ENCODE results near the gene TCEANC2. TPM values are rescaled to one million over a fixed set of nuclear protein-coding genes. Genes with fewer than 3 reads are reported as not detected.
A peak's percentile ranks its signal among the peaks of the same experiment; 100 is the strongest.

The TCEANC2 gene
- total RNA-seq, 1 donor from 2014 or later: 8.1 TPM

- intact Hi-C loops (cut with micrococcal nuclease): loop anchor here (1.0 to 5.0 kb wide), 2 partner anchors 286 to 368 kb away; partner anchors contain the start of gene SSBP3
- H3K4me3 Mint-ChIP-seq: no peak overlapping the region
- H3K4me1 Mint-ChIP-seq: peaks cover 5% of the 10 kb centered on the region
- DNase-seq: peak; percentile 37
- ChIA-PET CTCF (interaction anchor here (1.0 kb wide), 1 partner anchor 368 kb away, joined by 4 read pairs; no protein-coding TSS in a partner anchor), POLR2A (no interaction called here)
- no peaks in the 10 kb centered on the region for H3K9me3 Mint-ChIP-seq
- peaks cover 5% of the 10 kb centered on the region for H3K27me3 Mint-ChIP-seq
- peak; percentile 42 for ATAC-seq (ENCODE audit: low read depth)
- H3K36me3 Mint-ChIP-seq (ENCODE audit: low read depth): no peaks in the 10 kb centered on the region
- H3K27ac Mint-ChIP-seq: no peak overlapping the region
- no peak for TF ChIP-seq CTCF (IDR thresholded peaks at IDR 0.05)
Observed at GRCh38 chr1:54121482-54122134, 68.2 kb downstream of the TCEANC2 start.

- no peak for DNase-seq
- ChIA-PET POLR2A (no interaction called here), CTCF (interaction anchor here (0.8 to 1.5 kb wide), 3 partner anchors 367 kb away, joined by 3 to 4 read pairs (median 3); no protein-coding TSS in a partner anchor)
- Mint-ChIP-seq H3K36me3 (ENCODE audit: low read depth) (no peaks in the 10 kb centered on the region), H3K27ac (no peak overlapping the region), H3K27me3 (peaks cover 5% of the 10 kb centered on the region), H3K9me3 (no peaks in the 10 kb centered on the region), H3K4me3 (no peak overlapping the region), H3K4me1 (peaks cover 5% of the 10 kb centered on the region)
- ATAC-seq (ENCODE audit: low read depth): no peak
- TF ChIP-seq CTCF (IDR thresholded peaks at IDR 0.05): no peak
- intact Hi-C loops (cut with micrococcal nuclease): loop anchor here (5.0 kb wide), 1 partner anchor 285 kb away; the partner anchor contains the start of gene SSBP3
Observed at GRCh38 chr1:54122135-54122751, 68.8 kb downstream of the TCEANC2 start.

- no peaks in the 10 kb centered on the region for H3K36me3 Mint-ChIP-seq (ENCODE audit: low read depth)
- intact Hi-C loops (cut with micrococcal nuclease): loop anchor here (5.0 kb wide), 1 partner anchor 284 kb away; the partner anchor contains the start of gene SSBP3
- H3K4me3 Mint-ChIP-seq: no peak overlapping the region
- H3K27me3 Mint-ChIP-seq: peaks cover 5% of the 10 kb centered on the region
- ATAC-seq (ENCODE audit: low read depth): no peak
- no peak for DNase-seq
- CTCF ChIA-PET: interaction anchor here (0.8 to 1.5 kb wide), 2 partner anchors 366 to 367 kb away, joined by 3 read pairs; no protein-coding TSS in a partner anchor
- peaks cover 5% of the 10 kb centered on the region for H3K4me1 Mint-ChIP-seq
- no peaks in the 10 kb centered on the region for H3K9me3 Mint-ChIP-seq
- POLR2A ChIA-PET: no interaction called here
- H3K27ac Mint-ChIP-seq: no peak overlapping the region
- no peak for TF ChIP-seq CTCF (IDR thresholded peaks at IDR 0.05)
Observed at GRCh38 chr1:54122992-54123391, 69.6 kb downstream of the TCEANC2 start.

- Mint-ChIP-seq H3K4me1 (peaks cover 5% of the 10 kb centered on the region), H3K36me3 (ENCODE audit: low read depth) (no peaks in the 10 kb centered on the region), H3K9me3 (no peaks in the 10 kb centered on the region), H3K4me3 (no peak overlapping the region), H3K27ac (no peak overlapping the region), H3K27me3 (peaks cover 5% of the 10 kb centered on the region)
- intact Hi-C loops (cut with micrococcal nuclease): loop anchor here (5.0 kb wide), 1 partner anchor 283 kb away; the partner anchor contains the start of gene SSBP3
- CTCF ChIA-PET: interaction anchor here (1.3 kb wide), 1 partner anchor 365 kb away, joined by 3 read pairs; no protein-coding TSS in a partner anchor
- DNase-seq: no peak
- no peak for TF ChIP-seq CTCF (IDR thresholded peaks at IDR 0.05)
- ATAC-seq (ENCODE audit: low read depth): no peak
- POLR2A ChIA-PET: no interaction called here
Observed at GRCh38 chr1:54124472-54124871, 71.1 kb downstream of the TCEANC2 start.

GRCh38 chr1:54124906-54125305 lies 71.5 kb downstream of the TCEANC2 start:
- no peaks in the 10 kb centered on the region for H3K9me3 Mint-ChIP-seq
- ChIA-PET POLR2A (no interaction called here), CTCF (interaction anchor here (1.3 kb wide), 1 partner anchor 364 kb away, joined by 3 read pairs; no protein-coding TSS in a partner anchor)
- no peak for DNase-seq
- peaks cover 5% of the 10 kb centered on the region for H3K27me3 Mint-ChIP-seq
- no peak for TF ChIP-seq CTCF (IDR thresholded peaks at IDR 0.05)
- no peaks in the 10 kb centered on the region for H3K36me3 Mint-ChIP-seq (ENCODE audit: low read depth)
- H3K4me1 Mint-ChIP-seq: peaks cover 5% of the 10 kb centered on the region
- intact Hi-C loops (cut with micrococcal nuclease): loop anchor here (5.0 kb wide), 1 partner anchor 282 kb away; the partner anchor contains the start of gene SSBP3
- no peak for ATAC-seq (ENCODE audit: low read depth)
- no peak overlapping the region for H3K27ac Mint-ChIP-seq
- no peak overlapping the region for H3K4me3 Mint-ChIP-seq

All from activated B cell treated with CpG ODN at 0.5 μM for 24 hours (primary cell).